Femur (tissue), 1 donor: Measurements from ENCODE around the gene USP6NL.
"Not testable (repeated sequence)": the region's sequence is repeated elsewhere in the genome, so short reads cannot be mapped to it uniquely, and the experiment has no call there.

ENCODE experiments used
- DNase-seq: peaks from one replicate; pipeline ENCODE4 v3.0.0-alpha.2; 2017

Gene USP6NL

DNA sequence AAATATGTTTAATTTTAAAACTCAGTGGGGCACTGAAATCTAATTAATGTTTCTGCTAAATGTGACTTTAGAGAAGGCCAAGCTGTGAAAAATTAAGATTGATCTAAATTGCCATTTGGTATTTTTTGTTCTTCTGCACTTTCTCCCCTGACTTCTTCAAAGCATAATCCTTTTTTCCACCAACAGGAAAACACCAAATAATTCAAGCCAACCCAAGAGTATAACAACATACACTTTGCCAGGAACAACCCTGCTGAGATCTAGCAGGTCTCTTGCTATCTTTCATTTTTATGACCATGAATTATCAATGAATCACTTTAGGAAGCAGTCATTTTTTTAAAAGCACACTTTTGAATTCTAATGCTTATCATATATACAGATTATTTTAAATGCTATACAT lies 100.1 kb downstream of the USP6NL start:
- no peak for DNase-seq

DNA sequence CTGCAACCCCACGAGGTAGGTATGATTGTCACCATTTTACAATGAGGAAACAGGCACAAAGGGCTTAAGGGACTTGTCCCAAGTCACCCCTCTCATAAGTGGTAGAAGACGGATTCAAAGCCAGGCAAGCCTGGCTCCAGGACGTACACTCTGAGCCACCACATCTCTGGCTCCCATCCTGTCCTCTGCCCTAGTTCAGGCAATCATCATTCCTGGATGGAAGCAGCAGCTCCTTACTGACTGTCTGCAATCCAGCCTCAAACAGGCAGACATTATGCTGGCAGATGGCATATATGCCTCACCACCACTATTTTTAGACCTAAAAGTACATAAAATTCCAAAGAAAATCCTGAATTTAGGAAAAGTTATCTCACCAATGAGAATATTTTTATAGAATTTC lies 100.7 kb downstream of the USP6NL start:
- DNase-seq, result no peak

DNA sequence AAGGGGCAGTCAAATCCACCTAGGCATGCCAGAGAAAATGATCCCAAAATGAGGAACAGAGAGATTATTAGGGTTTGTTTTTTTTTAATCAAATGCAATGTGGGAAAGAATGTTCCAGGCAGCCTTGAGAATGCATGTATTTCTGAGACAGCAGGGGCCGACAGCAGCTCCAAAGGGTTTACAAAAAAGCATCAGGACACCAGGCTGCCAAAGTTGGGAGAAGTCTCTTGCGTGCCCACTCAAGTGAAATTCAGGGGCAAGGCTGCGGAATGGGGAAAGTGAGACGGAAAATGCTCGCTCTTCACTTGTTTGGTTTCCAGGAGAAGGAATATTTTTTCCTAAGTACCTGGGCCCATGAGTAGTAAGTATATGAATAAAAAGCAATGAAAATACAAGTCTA lies 101.2 kb downstream of the USP6NL start:
- DNase-seq, result no peak

DNA sequence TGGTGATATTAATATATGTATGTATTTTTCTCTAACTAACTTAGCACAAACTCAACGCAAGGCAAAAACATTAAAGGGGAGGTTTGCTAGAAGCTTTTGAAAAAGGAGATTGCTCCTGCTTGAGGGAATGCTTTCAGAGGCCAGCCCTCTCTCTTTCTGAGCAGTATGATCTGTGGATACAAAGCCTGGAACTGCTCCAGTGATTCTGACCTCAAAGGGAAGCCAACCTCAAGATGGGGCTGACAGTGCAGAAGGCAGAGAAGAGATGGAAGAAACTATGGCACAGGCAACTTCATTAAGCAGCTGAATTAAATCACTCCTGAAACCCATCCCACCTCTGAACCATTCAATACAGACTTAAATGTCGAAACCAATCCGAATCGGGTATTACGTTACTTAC lies 102.4 kb downstream of the USP6NL start:
- no peak for DNase-seq

DNA sequence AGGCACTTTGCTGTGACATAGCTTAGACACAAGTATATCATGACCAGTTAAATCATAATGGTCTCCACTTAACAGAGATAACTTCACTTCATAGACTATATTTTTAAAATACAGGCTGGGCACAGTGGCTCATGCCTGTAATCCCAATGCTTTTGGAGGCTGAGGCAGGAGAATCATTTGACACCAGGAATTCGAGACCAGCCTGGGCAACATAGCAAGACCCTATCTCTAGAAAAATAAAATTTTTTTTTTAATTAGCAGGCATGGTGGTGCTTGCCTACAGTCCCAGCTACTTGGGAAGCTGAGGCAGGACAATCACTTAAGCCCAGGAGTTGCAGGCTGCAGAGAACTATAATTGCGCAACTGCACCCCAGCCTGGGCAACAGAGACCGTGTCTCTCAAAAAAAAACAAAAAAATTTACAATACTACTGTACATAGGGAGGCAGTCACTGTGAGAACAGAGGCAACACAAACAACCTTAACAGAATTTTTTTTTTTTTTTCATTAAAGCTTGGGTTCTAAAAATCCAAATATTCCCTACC lies 105.1 kb downstream of the USP6NL start:
- DNase-seq, result no peak

DNA sequence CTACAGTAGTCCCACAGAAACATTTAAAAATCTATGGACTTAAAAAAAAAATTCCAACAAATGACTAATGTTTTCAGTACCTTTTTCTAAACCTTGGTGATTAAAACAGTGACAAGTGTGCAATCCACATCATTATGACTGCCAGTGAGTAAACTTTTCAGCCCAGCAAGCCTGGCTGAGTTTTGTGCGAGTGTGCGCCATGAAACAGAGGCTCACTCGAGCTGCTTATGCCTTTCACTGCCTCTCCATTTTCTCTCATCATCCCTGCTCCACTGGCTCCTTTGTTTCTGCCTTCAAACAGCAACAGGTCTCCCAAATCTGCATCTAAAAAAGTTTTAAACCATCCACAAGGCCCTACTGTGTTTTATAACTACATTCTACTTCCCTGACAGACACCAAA lies 105.8 kb downstream of the USP6NL start:
- no peak for DNase-seq

DNA sequence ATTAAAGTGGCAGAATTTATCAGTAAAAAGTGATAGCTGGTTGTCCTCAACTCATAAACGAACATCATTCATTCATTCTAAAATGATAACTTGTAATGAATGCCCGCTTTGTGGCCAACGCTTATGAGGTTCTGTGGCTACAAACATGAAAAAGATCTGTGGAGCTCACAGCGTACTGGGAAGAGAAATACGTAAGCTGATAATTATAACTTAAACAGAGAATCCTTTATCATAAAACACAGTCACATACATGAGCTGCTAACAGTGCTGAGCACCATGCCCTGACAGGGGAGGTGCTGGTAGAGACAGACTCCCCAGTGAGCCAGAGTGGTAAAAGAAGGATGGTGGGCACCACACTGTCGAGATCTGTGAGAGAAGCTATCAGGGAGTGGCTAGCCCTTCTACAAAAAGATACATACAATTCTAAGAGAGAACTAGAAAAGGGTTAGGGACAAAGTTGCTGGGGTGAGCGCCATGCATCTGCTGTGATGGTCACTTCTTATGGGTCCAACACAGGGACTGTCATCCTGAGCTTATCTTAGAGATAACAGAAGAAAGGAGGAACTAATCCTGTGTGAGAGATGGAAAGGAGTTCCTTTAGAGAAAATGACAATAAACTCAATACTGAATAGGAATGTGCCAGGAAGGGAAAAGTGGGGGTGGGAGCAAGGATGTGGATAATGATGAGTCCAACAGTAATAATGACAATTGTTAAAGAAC lies 106.7 kb downstream of the USP6NL start:
- DNase-seq, result no peak

DNA sequence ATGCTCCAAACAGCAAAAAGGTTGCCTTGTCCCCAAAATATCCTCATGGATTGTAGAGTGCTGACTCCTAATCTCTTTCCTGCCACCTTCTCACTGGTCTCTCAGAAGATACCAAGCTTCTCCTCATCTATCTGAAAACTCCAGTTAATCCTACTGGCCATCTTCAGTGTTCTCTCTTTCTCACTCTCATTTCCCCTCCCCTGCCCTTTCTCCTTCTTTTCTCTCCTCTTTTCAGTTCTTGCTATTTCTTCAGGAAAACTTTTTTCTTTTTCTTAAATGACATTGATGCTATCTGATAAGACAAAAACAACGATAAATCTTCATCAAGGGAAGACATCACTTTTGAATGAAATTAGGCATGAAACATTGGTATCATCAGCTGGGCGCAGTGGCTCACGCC lies 109.8 kb downstream of the USP6NL start:
- DNase-seq, result no peak

DNA sequence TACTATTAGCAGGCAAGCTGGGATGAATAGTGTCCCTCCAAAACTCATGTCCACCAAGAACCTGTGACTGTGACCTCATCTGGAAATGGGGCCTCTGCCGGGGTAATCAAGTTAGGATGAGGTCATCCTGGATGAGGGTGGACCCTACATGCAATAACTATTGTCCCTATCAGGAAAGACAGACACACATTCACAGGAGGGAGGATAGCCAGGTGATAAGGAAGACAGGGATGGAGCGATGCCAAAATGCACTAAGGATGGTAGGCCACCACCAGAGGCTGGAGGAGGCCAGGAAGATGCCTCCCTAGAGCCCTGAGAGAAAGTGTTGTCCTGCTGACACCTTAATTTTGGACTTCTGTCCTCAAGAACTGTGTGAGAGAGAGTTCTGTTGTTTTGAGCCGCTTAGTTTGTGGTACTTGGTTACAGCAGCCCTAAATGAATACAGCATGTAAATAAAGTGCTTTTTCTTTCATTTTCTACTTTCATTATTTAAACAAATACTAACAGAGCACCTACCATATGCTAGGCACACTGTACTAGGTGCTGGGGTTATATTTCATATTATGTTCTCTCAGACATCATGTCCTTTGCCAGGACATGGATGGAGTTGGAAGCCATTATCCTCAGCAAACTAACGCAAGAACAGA lies 111.9 kb downstream of the USP6NL start:
- DNase-seq, result no peak

DNA sequence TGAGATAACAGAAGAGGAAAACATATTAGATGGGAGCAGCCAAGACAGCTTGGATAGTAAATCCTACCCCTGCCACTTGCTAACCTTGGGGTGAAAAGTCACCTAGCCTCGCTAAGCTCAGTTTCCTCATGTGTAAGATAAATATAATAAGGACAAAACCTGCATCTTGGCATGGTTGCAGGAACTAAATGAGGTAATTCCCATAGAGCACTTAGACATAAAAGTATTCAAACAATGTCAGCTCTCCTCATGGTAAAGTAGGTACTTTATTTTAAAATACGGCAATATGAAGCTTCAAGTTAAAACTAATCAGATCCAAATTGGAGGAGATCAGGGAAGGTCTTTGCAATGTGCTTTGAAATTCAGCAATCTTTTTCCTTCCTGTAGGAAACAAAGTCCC lies 113.1 kb downstream of the USP6NL start:
- DNase-seq, result no peak

DNA sequence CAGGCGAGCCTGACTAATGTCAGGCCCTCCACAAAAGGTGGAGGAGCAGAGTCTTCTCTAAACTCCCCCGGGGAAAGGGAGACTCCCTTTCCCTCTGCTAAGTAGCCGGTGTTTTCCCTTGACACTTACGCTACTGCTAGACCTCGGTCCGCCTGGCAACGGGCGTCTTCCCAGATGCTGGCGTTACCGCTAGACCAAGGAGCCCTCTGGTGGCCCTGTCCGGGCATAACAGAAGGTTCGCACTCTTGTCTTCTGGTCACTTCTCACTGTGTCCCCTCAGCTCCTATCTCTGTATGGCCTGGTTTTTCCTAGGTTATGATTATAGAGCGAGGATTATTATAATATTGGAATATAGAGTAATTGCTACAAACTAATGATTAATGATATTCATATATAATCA lies 116.5 kb downstream of the USP6NL start:
- not testable (repeated sequence) for DNase-seq

DNA sequence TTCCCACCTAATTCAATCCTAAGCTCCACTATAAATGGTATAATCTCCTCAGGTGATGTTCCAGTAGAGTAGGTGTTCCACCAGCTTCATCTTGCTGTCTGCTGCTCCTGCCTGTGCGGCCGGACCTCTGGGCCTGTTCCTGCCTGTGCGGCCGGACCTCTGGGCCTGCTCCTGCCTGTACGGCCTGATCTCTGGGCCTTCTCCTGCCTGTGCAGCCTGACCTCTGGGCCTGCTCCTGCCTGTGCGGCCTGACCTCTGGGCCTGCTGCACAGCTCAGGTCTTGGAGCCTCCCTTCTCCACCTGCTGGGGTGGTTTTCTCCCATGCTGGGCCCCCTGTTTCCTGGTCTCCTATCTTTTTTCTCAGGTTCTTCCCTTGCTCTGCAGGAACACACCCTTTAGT lies 117.8 kb downstream of the USP6NL start:
- DNase-seq, result no peak

DNA sequence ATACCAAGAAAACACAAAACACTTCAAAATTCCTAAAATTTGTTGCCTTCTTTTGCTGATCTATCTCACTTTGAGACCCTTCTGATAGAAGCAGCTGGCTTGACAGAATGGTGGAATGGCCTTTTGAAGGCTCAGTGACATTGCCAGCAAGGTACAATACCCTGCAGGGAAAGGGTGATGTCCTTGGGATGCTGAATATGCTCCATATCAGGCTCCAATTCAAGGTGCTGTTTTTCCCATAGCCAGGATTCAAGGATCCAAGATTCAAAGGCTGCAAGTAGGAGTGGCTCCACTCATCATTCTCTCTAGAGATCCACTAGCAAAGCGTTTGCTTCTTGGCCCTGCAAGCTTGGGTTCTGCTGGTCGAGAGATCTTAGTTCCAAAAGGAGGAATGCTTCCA lies 120.4 kb downstream of the USP6NL start:
- no peak for DNase-seq

DNA sequence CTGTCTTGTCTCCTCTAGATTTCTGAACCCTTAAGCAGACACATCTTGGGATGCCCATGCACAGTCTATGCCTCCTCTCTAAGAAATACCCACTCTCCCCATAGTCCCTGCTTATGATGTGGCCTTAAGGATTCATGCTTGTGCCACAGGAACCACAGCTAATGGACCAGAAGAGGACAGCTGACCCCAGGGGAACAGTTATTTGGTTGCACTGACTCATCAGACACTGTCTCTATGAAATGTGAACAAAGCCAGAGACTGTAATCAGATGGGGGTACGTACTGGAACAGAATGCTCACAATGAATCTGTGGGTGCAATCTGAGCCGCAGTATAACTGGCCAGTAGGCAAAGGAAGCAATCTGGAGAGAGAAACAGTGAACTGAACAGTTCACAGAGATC lies 121.9 kb downstream of the USP6NL start:
- DNase-seq, result no peak

DNA sequence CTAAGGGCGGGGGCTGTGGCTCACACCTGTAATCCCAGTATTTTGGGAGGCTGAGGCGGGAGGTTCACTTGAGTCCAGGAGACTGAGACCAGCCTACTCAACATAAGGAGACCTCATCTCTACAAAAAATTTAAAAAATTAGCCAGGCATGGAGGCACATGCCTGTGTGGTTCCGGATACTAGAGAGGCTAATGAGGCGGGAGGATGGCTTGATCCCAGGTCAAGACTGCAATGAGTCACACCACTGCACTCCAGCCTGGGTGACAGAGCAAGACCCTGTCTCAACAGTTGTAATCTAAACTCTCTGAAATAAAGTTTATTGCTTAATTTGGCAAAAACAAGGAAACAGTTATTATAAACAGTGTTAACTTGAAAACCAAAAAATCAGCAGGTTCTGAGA lies 123.3 kb downstream of the USP6NL start:
- DNase-seq, result no peak

DNA sequence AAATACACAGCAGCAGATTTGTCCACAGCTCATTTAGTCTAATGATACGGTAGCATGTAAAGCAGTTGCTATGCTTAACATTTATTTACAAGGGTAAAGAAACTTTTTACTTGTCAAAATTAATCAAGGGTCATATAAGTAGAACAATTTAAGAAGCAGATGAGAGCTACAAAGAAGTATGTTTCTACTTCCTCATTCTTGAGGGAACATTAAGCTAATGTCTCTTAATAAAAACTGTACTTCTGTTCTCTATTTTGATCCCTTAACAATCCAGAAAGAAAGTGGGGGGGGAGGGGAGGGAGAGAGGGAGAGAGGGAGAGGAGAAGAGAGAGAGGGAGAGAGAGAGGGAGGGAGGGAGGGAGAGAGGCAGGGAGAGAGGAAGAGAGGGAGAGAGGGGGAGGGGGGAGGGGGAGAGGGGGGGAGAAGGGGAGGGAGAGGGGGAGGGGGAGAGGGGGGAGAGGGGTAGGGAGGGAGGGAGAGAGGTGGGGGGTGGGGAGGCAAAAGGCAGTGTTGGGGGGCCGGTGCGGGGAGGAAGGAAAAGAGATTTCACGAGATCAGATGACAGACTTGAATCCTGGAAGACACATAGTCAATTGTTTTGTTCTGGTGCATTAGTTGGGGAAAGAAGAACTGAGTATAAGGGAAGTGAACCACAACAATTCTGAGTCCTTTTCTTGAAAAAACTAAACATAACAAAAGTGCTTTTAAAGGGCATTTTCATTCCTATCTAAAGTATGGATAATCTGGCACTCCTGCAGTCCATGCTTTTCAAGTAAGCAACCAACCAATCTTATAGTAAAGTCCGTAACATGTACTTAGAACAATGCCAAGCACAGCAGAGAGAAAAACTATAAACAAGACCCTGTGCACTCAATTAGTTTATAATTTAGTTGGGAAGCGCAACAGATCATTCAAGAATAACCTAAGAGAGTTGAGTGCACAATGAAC lies 128.0 kb downstream of the USP6NL start:
- DNase-seq, result no peak

DNA sequence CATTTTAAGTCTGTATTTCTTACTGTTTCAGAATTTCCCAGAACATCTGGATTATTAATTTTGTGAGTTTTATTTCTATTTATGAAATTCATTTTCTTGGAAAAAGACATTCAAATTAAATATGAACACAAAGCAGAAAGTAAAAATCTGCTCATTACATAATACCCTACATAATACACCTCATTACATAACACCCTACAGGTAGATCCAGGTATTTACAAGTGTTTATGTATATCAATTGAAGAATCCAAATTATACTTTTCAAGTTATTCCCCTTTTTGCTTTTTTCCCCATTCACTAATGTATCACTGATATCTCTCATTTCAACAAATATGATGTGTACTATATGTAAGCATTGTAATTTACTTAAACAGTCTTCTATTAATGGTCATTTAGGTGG lies 129.1 kb downstream of the USP6NL start:
- no peak for DNase-seq

DNA sequence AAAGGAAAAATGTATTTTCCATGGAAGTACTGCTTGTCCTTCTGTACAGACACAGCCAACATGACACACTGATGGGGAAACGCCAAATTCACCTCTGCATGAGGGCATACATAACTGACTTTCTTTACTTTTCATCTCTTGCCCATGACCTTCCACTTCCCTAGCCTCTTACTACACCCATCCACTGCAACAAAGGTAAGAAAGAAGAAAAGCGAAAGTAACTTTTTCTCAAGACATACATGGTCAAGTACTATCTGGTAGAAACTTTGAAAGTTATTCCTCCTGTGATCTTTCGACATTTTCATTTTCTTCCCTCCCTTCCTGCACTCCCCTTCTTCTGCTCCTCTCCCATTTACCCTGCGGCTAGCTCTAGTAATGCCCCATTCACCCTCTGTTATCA lies 130.8 kb downstream of the USP6NL start:
- no peak for DNase-seq

DNA sequence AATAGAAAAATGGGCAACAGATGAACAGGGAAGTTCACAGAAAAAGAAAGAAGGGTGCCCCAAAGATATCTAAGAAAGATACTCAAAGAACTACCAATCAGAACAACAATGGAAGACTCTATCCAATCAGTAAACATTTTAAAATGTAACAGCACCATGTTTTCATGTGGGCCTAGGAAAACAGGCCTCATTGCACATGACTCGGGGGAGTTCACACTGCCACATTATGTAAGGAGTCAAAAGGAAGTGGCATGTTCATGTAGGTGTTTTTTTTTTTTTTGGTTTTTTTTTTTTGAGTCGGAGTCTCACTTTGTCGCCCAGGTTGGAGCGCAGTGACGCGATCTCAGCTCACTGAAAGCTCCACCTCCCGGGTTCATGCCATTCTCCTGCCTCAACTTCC lies 132.2 kb downstream of the USP6NL start:
- DNase-seq, result no peak

DNA sequence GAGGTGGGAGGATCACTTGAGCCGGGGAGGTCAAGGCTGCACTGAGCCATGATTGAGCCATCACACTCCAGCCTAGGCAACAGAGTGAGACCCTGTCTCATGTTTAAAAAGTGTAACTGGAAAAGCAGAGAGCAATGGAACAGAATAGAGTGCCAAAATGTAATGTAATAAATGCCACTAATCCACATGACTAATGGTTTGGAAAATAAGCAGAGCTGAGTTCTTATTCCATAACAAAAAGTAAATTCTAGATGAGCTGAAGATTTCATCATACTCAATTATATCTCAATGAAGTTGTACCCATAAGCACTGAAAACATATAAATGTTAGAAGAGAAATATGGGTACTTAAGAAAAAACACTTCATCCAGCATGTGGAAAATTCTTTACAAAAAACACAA lies 132.6 kb downstream of the USP6NL start:
- DNase-seq, result no peak

DNA sequence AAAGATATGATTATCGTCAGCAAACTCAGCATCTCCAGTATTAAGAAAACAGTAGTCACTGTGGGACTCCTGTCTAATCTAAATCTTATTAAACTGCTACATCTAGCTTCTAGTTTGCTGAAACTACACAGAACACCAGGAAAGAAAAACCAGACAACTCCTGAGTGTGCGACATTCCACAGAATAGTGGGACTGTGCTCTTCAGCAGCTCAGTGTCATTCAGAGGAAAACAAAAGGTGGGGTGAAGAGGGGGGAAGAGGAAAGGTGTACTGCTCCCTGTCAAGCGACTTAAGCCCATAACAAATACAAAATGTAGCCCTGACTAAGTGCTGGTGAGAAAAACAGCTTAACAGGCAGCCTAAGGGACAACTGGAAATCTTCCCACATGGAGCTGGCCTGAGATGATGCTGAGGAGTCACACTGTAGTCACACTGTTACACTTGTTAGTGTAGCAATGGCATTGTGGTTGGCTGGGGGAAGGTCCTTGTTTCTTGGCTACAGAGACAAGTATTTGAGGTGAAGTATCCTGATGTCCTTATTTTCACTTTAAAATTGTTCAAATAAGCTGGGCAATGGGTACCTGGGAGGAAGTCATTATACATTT lies 135.5 kb downstream of the USP6NL start:
- DNase-seq, result no peak

DNA sequence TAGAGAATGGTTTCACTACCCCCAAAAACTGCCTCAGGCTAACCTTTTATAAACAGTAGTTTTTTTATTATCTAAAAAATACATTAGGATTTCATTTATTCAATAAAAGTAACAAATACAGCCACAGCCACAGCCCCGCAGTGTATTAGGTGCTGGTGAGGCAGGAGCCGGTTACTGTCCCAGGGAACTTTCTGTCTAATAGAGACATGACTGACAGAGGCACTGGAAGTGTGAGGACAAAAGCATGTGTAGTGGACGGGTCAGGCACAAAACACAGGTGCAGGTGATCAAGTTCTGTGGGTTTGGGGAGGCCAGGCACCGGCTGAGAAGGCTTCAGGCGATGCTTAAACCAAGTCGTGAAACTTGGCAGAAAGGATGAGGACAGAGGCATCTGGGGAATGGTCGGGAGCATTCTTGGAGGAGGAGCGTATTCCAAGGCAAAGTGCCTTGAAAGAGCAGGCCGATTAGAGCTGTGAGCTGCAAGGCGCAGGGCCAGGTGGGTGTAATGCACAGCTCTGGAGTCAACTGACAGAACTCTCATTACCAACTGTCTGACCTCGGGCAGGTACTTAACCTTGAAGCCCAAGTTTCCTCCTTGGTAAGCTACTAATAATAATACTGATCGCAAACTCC lies 138.2 kb downstream of the USP6NL start:
- no peak for DNase-seq
